ENCODE results near the gene CBLN3. TPM values are rescaled to one million over a fixed set of nuclear protein-coding genes. Genes with fewer than 3 reads are reported as not detected.

The CBLN3 gene
- total RNA-seq, 2 experiments from 2014 or later: 2.0 to 6.7 TPM

DNA sequence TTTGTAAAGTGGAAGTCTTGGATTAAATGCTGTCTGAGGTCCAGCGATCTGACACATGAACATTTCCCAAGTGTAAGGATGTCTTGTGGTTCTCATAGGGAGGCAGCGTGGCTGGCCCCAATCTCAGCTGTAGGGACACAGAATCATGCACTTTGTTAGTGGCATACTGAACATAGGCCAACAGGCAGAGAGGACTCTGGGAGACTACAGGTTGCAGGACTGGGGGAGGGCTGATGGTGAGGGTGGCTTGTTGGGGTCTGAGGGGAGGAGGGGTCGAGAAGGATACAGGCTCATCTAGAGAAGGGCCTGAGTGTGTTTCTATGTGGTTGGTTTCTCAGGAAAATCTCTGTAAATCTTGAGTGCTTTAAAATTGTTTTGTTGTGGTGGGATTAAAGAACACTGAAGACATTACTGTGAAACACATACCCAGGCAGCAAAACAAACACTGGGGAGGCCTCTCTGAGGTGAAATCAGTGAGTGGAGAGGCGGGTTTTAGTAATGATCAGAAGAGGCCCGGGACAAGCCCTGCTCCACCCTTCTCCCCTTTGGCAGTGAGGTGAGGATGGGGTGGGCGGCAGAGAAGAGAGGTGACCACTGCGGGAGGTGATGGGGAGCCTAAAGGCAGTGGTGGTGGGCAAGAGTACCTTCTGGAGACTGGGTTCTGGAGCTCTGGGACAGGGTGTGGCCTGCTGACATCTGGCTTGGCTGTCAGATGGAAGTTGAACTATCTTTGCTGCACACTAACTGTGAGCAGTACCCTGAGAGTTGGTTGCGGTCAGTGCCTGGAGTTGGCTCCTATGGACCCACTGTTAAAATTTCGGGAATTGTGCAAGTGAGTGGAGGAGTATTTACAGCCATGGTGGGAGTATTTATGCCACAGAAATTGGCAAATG is 27.4 kb downstream of the CBLN3 start:
- Histone ChIP-seq H3K36me3 (ENCODE audit: insufficient read depth, low read length) (no peaks in the 10 kb centered on the region), H3K79me2 (ENCODE audit: insufficient read depth, low read depth, low read length) (no peaks in the 10 kb centered on the region), H3K4me1 (ENCODE audit: insufficient read depth, low read length, poor library complexity, severe bottlenecking) (no peaks in the 10 kb centered on the region), H3K9me3 (ENCODE audit: low read length) (no peaks in the 10 kb centered on the region), H2AFZ (ENCODE audit: low read length) (no peak overlapping the region), H3K9me2 (ENCODE audit: insufficient read depth, low read length) (no peaks in the 10 kb centered on the region), H4K20me1 (ENCODE audit: insufficient read depth, low read length) (no peaks in the 10 kb centered on the region), H3K4me2 (ENCODE audit: low read length) (no peak overlapping the region), H3K4me3 (ENCODE audit: low read depth, low read length, poor library complexity, severe bottlenecking) (no peak overlapping the region), H3K27ac (ENCODE audit: low read depth, low read length, poor library complexity, severe bottlenecking) (no peak overlapping the region)
- DNase-seq (ENCODE audit: low spot score): no peak
- ChIA-PET POLR2A (no interaction called here), CTCF (ENCODE audit: unreplicated experiment) (no interaction called here)
- no TSS peak for BruUV-seq (replicated peaks)
- TF ChIP-seq EZH2phosphoT487 (IDR thresholded peaks at IDR 0.05; ENCODE audit: borderline replicate concordance, low read depth, low read length) (no peak), CTCF (conservative IDR thresholded peaks at IDR 0.05; ENCODE audit: low read length) (no peak)
- intact Hi-C loops (cut with micrococcal nuclease; ENCODE audit: unreplicated experiment): no loop called here

- H3K9me2 ChIP-seq (ENCODE audit: insufficient read depth, low read length): no peaks in the 10 kb centered on the region
- no peak overlapping the region for H3K4me2 ChIP-seq (ENCODE audit: low read length)
- no peak for TF ChIP-seq CTCF (conservative IDR thresholded peaks at IDR 0.05; ENCODE audit: low read length)
- no peak for TF ChIP-seq EZH2phosphoT487 (IDR thresholded peaks at IDR 0.05; ENCODE audit: borderline replicate concordance, low read depth, low read length)
- no TSS peak for BruUV-seq (replicated peaks)
- no peaks in the 10 kb centered on the region for H3K36me3 ChIP-seq (ENCODE audit: insufficient read depth, low read length)
- CTCF ChIA-PET (ENCODE audit: unreplicated experiment): no interaction called here
- no peak overlapping the region for H2AFZ ChIP-seq (ENCODE audit: low read length)
- no peak overlapping the region for H3K27ac ChIP-seq (ENCODE audit: low read depth, low read length, poor library complexity, severe bottlenecking)
- no peaks in the 10 kb centered on the region for H3K79me2 ChIP-seq (ENCODE audit: insufficient read depth, low read depth, low read length)
- H3K4me3 ChIP-seq (ENCODE audit: low read depth, low read length, poor library complexity, severe bottlenecking): no peak overlapping the region
- no peak for DNase-seq (ENCODE audit: low spot score)
- H4K20me1 ChIP-seq (ENCODE audit: insufficient read depth, low read length): no peaks in the 10 kb centered on the region
- POLR2A ChIA-PET: no interaction called here
- intact Hi-C loops (cut with micrococcal nuclease; ENCODE audit: unreplicated experiment): no loop called here
- no peaks in the 10 kb centered on the region for H3K4me1 ChIP-seq (ENCODE audit: insufficient read depth, low read length, poor library complexity, severe bottlenecking)
- H3K9me3 ChIP-seq (ENCODE audit: low read length): no peaks in the 10 kb centered on the region
These were observed 29.3 kb downstream of the CBLN3 start for GRCh38 chr14:24399999-24400718.

DNA sequence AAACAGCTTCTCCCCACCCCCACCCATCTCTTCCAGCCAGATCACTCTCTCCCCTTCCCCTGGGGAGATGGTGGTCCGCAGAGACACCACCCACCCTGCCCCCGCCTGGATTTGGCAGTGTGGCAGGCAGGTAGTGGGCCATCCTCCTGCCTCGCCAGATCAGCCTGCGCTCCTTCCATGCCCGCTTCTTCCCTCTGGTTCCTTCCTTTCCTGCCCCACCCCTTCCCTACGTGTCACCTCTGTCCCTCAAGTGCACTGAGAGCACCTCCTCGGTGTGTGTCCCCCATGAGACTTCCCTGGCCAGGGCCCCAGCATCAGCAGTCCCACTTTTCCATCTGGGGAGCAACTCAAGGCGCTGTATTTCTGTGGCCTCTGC is 30.0 kb downstream of the CBLN3 start:
- CTCF ChIA-PET (ENCODE audit: unreplicated experiment): no interaction called here
- Histone ChIP-seq H3K36me3 (ENCODE audit: insufficient read depth, low read length) (no peaks in the 10 kb centered on the region), H3K27ac (ENCODE audit: low read depth, low read length, poor library complexity, severe bottlenecking) (no peak overlapping the region), H3K9me3 (ENCODE audit: low read length) (no peaks in the 10 kb centered on the region), H3K4me2 (ENCODE audit: low read length) (peak overlapping the region; percentile 53; the same call in 1 of the 2 replicates), H2AFZ (ENCODE audit: low read length) (no peak overlapping the region), H4K20me1 (ENCODE audit: insufficient read depth, low read length) (no peaks in the 10 kb centered on the region), H3K79me2 (ENCODE audit: insufficient read depth, low read depth, low read length) (no peaks in the 10 kb centered on the region), H3K4me3 (ENCODE audit: low read depth, low read length, poor library complexity, severe bottlenecking) (no peak overlapping the region), H3K4me1 (ENCODE audit: insufficient read depth, low read length, poor library complexity, severe bottlenecking) (no peaks in the 10 kb centered on the region), H3K9me2 (ENCODE audit: insufficient read depth, low read length) (no peaks in the 10 kb centered on the region)
- BruUV-seq (replicated peaks): no TSS peak
- no peak for DNase-seq (ENCODE audit: low spot score)
- intact Hi-C loops (cut with micrococcal nuclease; ENCODE audit: unreplicated experiment): no loop called here
- TF ChIP-seq EZH2phosphoT487 (IDR thresholded peaks at IDR 0.05; ENCODE audit: borderline replicate concordance, low read depth, low read length): no peak
- no peak for TF ChIP-seq CTCF (conservative IDR thresholded peaks at IDR 0.05; ENCODE audit: low read length)
- POLR2A ChIA-PET: no interaction called here

All from OCI-LY7 (cell line).